ENCODE results near the gene FBLIM1.

FBLIM1 gene

DNA sequence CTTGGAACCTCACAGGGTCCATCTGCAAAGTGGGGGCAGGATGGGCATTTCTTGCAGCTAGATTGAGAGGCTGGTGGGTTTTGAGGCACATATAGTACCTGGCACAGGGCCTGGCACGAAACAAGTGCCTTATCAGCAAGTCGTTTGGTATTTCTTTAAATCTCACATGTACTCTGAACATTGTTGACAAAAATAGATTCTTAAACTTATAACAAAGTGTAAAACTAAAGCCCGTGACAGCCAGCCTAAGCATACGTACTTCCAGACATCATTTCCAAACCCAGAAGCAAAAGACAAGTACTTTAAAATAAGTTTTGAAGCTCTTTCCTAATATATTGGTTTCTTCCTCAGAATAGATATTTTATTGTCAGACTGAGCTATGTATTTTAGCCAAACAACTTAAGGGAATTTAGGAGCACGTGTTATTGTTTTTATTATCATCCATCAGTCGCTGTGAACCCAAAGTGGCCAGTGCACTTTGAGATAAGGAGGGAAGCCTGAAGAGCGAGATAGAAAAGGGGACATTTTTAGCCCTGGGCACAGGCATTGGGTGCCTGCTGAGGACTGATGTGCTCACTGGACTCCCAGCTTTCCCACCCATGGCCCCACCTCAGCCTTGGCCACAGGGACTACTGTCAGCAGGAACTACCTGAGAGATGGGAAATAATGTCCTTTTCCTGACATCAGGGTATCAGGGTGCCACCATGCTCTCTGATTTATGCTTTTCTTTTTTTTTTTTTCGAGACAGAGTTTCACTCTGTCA lies 3.0 kb downstream of the FBLIM1 start:
- no peak overlapping the region for H3K4me3 ChIP-seq (ENCODE audit: low read length)
- no peak for TF ChIP-seq ZNF274 (IDR thresholded peaks at IDR 0.05; ENCODE audit: low read depth, low read length)

DNA sequence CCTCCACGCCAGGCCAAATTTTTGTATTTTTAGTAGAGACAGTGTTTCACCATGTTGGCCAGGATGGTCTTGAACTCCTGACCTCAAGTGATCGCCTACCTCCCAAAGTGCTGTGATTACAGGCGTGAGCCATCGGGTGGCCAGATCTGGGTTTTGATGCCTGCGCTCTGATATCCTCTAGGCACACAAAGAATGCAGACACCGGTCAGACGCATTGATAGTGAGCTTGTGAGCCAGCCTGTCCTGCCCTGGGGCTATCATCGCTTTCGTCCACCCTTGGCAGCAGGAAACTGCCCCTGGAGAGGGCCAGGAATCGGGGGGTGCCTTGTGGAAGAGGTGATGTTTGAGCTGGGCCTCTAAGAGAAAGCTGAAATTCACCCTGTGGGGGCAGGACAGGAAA lies 4.0 kb downstream of the FBLIM1 start:
- TF ChIP-seq ZNF274 (IDR thresholded peaks at IDR 0.05; ENCODE audit: low read depth, low read length) = no peak
- no peak overlapping the region for H3K4me3 ChIP-seq (ENCODE audit: low read length)

DNA sequence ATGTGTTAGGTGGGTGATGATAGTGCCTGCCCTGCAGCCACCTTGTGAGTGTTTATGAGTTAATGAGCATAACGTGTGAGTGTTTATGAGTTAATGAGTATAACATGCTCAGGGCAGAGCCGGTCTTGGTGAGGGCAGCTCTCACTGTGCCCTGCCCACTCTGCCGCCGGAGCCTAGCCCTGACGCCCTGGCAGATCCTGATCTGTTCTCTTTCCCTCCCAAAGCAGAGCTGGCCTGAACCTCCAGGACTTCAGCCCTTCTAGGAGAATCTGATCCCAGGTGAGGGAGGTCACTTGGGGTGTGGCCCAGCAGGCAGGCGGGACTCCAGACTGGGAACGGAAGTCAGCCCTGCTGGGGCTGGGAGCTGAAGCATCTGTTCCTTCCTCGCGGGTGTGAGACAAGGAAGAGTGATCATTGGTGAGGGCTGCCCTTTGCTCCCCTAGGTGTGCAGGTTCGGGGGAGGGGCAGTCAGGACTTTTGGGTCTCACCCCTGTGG lies 5.7 kb downstream of the FBLIM1 start:
- H3K4me3 ChIP-seq (ENCODE audit: low read length) = no peak overlapping the region
- no peak for TF ChIP-seq ZNF274 (IDR thresholded peaks at IDR 0.05; ENCODE audit: low read depth, low read length)

DNA sequence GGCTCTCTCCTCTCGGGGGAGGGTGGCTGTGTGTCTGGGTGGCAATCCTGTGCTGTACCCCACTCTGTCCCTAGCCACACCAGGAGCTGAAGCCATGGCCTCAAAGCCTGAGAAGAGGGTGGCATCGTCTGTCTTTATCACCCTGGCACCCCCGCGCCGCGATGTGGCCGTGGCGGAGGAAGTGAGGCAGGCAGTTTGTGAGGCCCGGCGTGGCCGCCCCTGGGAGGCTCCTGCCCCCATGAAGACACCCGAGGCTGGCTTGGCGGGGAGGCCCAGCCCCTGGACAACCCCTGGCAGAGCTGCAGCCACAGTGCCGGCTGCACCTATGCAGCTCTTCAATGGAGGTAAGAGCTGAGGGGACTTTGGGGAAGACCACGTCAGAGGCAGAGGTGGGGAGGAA lies 6.3 kb downstream of the FBLIM1 start:
- no peak for TF ChIP-seq ZNF274 (IDR thresholded peaks at IDR 0.05; ENCODE audit: low read depth, low read length)
- no peak overlapping the region for H3K4me3 ChIP-seq (ENCODE audit: low read length)

DNA sequence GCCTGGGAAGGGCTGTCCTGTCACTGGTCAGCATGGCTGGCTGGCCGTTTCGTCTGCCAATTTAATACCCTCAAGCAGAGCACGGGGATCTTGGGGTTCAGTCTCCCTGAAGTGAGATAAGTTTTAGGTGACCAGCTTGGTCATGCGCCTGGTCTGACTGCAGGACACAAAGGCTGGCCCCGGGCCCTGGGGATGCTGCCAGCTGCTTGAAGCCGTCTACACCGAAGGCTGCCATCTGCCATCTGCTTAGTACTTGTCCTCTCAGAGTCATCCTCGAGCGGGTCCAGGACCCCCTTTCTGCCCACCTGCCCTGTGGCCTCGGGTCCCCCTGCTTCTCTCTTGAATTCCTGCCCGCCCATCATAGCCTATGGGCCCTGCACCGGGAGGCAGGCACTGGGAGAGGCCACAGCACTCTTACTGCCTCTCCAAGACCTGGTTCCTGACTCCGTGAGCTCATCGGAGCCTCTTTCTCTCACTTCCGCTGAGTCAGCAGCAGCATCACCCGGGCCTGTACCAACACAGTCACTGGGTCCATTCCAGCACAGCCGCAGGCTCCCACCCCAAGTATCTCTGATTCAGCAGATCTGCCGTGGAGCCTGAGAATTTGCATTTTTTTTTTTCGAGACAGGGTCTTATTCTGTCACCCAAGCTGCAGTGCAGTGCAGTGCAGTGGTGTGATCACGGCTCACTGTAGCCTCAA lies 7.0 kb downstream of the FBLIM1 start:
- no peak for TF ChIP-seq ZNF274 (IDR thresholded peaks at IDR 0.05; ENCODE audit: low read depth, low read length)
- no peak overlapping the region for H3K4me3 ChIP-seq (ENCODE audit: low read length)

DNA sequence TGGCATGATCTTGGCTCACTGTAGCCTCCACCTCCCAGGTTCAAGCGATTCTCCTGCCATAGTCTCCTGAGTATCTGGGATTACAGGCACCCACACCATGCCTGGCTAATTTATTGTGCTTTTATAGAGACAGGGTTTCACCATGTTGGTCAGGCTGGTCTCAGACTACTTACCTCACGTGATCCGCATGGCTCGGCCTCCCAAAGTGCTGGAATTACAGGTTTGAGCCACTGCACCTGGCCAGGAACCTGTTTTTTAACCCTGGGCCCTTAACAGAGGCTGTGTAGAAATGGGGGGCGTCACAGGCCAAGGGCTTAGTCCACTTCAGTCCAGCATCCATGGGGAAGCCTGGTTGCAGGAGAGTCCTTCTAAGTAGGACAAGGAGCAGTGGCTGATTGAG lies 9.3 kb downstream of the FBLIM1 start:
- no peak overlapping the region for H3K4me3 ChIP-seq (ENCODE audit: low read length)
- no peak for TF ChIP-seq ZNF274 (IDR thresholded peaks at IDR 0.05; ENCODE audit: low read depth, low read length)

DNA sequence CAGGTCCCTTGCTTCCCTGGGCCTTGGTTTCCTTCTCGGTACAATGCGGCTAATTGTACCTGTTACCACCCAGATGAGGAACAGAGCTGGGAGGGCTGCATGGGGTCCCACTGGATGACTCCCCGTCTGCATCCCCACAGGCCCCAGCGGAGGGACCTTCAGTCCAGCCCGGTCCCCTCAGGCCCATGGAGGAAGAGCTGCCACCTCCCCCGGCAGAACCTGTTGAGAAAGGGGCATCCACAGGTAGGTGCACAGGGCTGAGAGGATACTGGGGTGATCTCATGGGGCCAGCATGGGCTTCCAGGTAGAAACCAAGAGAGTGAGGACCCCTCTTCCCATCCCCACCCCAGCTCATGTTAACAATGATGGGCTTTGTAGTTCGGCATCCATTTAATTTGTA lies 9.8 kb downstream of the FBLIM1 start:
- no peak overlapping the region for H3K4me3 ChIP-seq (ENCODE audit: low read length)
- TF ChIP-seq ZNF274 (IDR thresholded peaks at IDR 0.05; ENCODE audit: low read depth, low read length) = no peak

DNA sequence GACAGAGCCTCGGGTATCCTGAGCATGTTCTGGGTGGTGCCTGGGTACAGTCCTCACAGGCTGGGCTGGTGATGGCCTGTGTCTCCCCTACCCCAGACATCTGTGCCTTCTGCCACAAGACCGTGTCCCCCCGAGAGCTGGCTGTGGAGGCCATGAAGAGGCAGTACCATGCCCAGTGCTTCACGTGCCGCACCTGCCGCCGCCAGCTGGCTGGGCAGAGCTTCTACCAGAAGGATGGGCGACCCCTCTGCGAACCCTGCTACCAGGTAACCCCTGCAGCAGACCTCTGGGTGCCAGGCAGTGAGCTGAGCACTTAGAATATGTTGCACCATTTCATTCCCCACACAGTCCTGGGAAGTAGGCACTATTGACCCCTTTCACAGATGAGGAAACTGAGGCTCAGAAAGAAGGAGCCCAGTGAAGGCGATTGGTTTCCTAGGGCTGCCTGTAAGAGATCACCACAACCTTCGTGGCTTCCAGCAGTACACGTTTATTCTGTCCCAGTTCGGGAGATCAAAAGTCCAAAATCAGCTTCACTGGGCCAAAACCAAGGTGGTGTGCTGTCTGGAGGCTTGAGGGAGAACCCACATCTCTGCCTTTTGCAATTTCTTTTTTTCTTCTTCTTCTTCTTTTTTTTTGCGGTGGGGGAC lies 11.8 kb downstream of the FBLIM1 start:
- no peak for TF ChIP-seq ZNF274 (IDR thresholded peaks at IDR 0.05; ENCODE audit: low read depth, low read length)
- no peak overlapping the region for H3K4me3 ChIP-seq (ENCODE audit: low read length)

DNA sequence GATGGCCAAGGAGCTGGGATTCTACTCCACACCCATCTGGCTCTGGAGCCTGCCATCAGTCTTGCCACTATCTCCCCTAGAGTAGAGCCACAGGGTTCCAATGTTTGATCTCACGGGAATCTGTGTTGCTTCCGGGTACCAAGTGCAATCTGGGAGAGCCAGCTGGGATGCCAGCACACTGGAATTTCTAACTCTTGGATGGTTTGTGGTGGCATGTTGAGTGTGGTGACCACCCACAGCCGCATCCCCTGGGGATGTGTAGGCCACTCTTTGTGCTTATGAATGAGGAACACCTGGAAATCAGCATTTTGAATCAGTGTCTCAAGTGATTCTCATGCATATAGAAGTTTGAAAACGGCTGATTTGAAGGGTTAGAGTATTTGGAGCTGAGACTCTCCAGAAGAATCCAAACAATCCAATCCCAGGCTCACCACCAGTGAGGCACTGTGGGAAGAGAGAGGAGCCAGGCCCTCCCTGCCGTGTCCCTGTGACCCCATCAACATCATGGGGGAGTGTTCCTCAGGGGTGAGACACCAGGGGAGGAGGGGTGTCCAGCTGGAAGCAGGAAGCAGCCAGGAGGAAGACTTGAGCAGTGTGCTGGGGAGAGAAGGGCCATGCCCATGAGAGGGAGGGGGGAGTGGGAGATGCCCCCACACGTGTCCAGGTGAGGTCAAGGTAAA lies 13.4 kb downstream of the FBLIM1 start:
- H3K4me3 ChIP-seq (ENCODE audit: low read length) = no peak overlapping the region
- TF ChIP-seq ZNF274 (IDR thresholded peaks at IDR 0.05; ENCODE audit: low read depth, low read length) = no peak

DNA sequence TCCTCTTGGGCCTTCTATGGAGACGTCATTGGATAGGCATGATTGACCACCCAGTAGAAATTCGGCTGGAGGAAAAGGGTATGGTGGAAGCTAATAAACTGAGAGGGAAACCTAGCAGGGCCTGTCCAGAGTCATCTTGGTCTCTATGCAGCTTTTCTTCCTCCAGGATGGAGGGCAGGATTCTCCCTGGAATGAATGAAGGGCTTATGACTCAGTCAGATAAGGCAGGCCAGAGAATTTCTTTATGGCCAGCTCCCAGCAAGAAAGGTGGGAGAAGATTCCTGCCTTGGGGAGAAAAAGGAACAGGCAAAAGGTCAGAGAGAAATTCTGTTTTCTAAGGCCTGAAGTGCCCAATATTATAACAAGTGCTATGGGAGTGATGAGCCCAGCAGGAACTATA lies 17.1 kb downstream of the FBLIM1 start:
- TF ChIP-seq ZNF274 (IDR thresholded peaks at IDR 0.05; ENCODE audit: low read depth, low read length) = no peak
- no peak overlapping the region for H3K4me3 ChIP-seq (ENCODE audit: low read length)

DNA sequence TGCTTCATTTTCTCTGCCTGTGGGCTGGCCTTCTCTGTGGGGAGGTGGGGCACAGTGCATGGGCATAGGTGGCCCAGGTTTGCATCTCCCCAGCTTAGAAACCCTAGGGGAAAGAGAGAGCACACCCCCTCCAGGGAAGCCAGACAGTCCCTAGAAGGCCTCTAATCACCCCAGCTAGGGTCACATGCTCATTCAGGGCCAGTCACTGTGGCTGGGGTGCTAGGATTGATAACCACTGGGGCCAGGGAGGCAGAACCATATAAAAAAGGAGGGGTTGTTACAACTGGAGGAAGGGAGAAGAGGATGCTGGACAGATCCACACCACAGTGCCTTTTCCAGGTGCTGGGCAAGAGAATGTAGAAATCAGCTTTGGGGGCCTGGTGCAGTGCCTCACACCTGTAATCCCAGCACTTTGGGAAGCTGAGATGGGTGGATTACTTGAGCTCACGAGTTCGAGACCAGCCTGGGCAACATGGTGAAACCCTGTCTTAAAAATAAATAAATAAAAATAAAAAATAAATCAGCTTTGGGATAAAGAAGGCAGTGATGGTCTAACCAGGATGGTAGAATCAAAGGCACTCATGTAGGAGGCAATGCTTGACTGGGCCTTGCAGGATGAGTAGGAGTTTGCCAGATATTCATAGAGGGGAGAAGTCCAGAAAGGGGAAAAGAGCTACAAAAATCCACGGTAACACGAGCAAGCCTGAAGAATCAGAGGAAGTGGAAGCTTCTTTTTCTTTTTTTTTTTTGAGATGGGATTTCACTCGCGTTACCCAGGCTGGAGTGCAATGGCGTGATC lies 19.5 kb downstream of the FBLIM1 start:
- no peak for TF ChIP-seq ZNF274 (IDR thresholded peaks at IDR 0.05; ENCODE audit: low read depth, low read length)

DNA sequence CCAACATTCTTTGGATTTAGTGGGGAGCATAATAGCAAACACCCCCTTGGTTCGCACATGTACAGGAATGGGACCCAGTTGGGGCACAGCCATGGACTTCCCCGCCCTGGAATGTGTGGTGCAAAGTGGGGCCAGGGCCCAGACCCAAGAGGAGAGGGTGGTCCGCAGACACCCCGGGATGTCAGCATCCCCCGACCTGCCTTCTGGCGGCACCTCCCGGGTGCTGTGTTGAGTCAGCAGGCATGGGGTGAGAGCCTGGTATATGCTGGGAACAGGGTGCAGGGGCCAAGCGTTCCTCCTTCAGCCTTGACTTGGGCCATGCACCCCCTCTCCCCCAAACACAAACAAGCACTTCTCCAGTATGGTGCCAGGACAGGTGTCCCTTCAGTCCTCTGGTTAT lies 27.1 kb downstream of the FBLIM1 start:
- H3K4me3 ChIP-seq (ENCODE audit: low read length) = no peak overlapping the region
- TF ChIP-seq ZNF274 (IDR thresholded peaks at IDR 0.05; ENCODE audit: low read depth, low read length) = no peak

More for the DNA sequence above, 19.5 kb downstream of the FBLIM1 start:
- H3K4me3 ChIP-seq (ENCODE audit: low read length) = no peak overlapping the region

DNA sequence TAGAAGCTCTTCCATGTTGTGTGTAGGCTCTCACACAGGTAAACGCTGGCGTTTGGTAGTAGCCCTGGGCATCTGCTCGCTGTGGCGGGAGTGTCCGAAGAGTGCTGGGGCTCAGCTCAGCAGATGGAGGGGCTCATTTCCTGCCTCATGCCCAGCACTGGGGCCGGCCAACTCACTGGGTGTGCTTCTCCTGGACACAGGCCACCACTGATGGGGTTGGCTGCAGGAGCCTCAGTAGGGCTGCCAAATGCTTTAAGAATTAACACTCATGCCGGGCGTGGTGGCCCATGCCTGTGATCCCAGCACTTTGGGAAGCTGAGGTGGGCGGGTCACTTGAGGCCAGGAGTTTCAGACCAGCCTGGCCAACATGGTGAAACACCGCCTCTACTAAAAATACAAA lies 28.0 kb downstream of the FBLIM1 start:
- TF ChIP-seq ZNF274 (IDR thresholded peaks at IDR 0.05; ENCODE audit: low read depth, low read length) = no peak
- no peak overlapping the region for H3K4me3 ChIP-seq (ENCODE audit: low read length)

All from GM08714 (cell line).